ENCODE data around the gene NDUFB1. TPM values are rescaled to one million over a fixed set of nuclear protein-coding genes. Genes with fewer than 3 reads are reported as not detected.

NDUFB1 gene
- total RNA-seq, 2 donors from 2014 or later: 167 to 185 TPM

GRCh38 chr14:92099802-92100201 lies 21.7 kb downstream of the NDUFB1 start:
- Histone ChIP-seq H3K27ac (no peak overlapping the region), H3K27me3 (no peaks in the 10 kb centered on the region), H3K4me1 (no peaks in the 10 kb centered on the region), H3K36me3 (no peaks in the 10 kb centered on the region), H3K9ac (ENCODE audit: low read depth in 2 of 2, low read length in 2 of 2) (no peak overlapping the region), H3K4me3 (no peak overlapping the region), H3K9me3 (no peaks in the 10 kb centered on the region)
- intact Hi-C loops (cut with DNase I): no loop called here
- DNase-seq: no peak
- TF ChIP-seq CTCF (IDR thresholded peaks at IDR 0.05): no peak

GRCh38 chr14:92093320-92093719 lies 28.2 kb downstream of the NDUFB1 start:
- DNase-seq: no peak
- Histone ChIP-seq H3K4me1 (no peaks in the 10 kb centered on the region), H3K9ac (ENCODE audit: low read depth in 2 of 2, low read length in 2 of 2) (no peak overlapping the region), H3K9me3 (no peaks in the 10 kb centered on the region), H3K27ac (no peak overlapping the region), H3K27me3 (no peaks in the 10 kb centered on the region), H3K36me3 (no peaks in the 10 kb centered on the region), H3K4me3 (no peak overlapping the region)
- intact Hi-C loops (cut with DNase I): no loop called here
- TF ChIP-seq CTCF (IDR thresholded peaks at IDR 0.05): no peak

- H3K36me3 ChIP-seq: no peaks in the 10 kb centered on the region
Measured at GRCh38 chr14:92088494-92088893, 33.0 kb downstream of the NDUFB1 start.

GRCh38 chr14:92074555-92074954 lies 47.0 kb downstream of the NDUFB1 start:
- Histone ChIP-seq H3K27ac (no peak overlapping the region), H3K4me1 (no peaks in the 10 kb centered on the region), H3K9ac (ENCODE audit: low read depth in 2 of 2, low read length in 2 of 2) (no peak overlapping the region), H3K9me3 (no peaks in the 10 kb centered on the region), H3K27me3 (no peaks in the 10 kb centered on the region), H3K36me3 (peaks cover 1% of the 10 kb centered on the region), H3K4me3 (no peak overlapping the region)
- intact Hi-C loops (cut with DNase I): no loop called here
- DNase-seq: no peak
- TF ChIP-seq CTCF (IDR thresholded peaks at IDR 0.05): no peak

More at GRCh38 chr14:92088494-92088893, 33.0 kb downstream of the NDUFB1 start:
- Histone ChIP-seq H3K27ac (no peak overlapping the region), H3K27me3 (no peaks in the 10 kb centered on the region), H3K9ac (ENCODE audit: low read depth in 2 of 2, low read length in 2 of 2) (no peak overlapping the region), H3K4me3 (no peak overlapping the region), H3K9me3 (no peaks in the 10 kb centered on the region), H3K4me1 (no peaks in the 10 kb centered on the region)
- DNase-seq: no peak
- intact Hi-C loops (cut with DNase I): no loop called here
- TF ChIP-seq CTCF (IDR thresholded peaks at IDR 0.05): no peak

Other genes starting within 250 kb of the NDUFB1 start
- gene FBLN5, start 174.0 kb downstream of the NDUFB1 start, total RNA-seq: 10 to 100 TPM in 1 of 2 donors, 1 to 10 TPM in 1; 4.2 to 14.5 TPM
- 10 to 100 TPM; 53.8 to 56.3 TPM for gene TRIP11, start 81.6 kb downstream of the NDUFB1 start, total RNA-seq
- gene ATXN3, start 15.1 kb downstream of the NDUFB1 start, total RNA-seq: 10 to 100 TPM; 20.6 to 21.8 TPM
- gene CPSF2, start 263 bp upstream of the NDUFB1 start, total RNA-seq: 10 to 100 TPM; 59.8 to 64.6 TPM
- gene SLC24A4, start 201.5 kb upstream of the NDUFB1 start, total RNA-seq: under 1 TPM; 0.11 to 0.17 TPM